ENCODE measurements around the gene UBE2K. TPM values are rescaled to one million over a fixed set of nuclear protein-coding genes. Genes with fewer than 3 reads are reported as not detected.

Gene UBE2K
- total RNA-seq, 1 experiment from 2014 or later = 151 TPM

DNA sequence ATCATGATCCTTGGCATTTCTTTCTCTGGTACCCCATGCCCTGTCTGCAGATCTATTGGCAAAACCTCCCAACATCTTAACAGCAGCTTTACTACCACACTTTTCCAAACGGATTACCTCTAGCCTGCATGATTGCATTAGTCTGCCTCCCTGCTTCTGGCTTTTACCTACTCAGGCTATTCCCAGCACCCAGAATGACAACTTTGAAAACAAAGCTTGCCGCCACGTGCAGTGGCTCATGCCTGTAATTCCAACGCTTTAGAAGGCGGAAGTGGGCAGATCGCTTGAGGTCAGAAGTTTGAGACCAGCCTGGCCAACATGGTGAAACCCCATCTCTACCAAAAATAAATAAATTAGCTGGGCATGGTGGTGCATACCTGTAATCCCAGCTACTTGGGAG, 60.2 kb downstream of the UBE2K start:
- WGBS (ENCODE audit: extremely low coverage, insufficient read length, low lambda C conversion rate) = no CpG with 5 or more reads among the region's 6 CpGs
- no peaks in the 10 kb centered on the region for H3K27me3 ChIP-seq (ENCODE audit: insufficient read depth, low read length)
- no peak overlapping the region for H3K9ac ChIP-seq (ENCODE audit: extremely low read depth, insufficient read length, low read length)
- no peak overlapping the region for H4K8ac ChIP-seq (replicated peaks; ENCODE audit: insufficient read length, low read depth, low read length)
- Mint-ChIP-seq H3K27me3 (ENCODE audit: low read depth) (no peaks in the 10 kb centered on the region), H3K27ac (peak overlapping the region in 1 of 3 experiments; percentile 48; a peak in 2 of 7 replicates), H3K4me1 (peaks cover 4 to 6% of the 10 kb centered on the region in 2 experiments), H3K4me3 (no peak overlapping the region), H3K9me3 (no peaks in the 10 kb centered on the region), H3K36me3 (ENCODE audit: insufficient read depth in 1 of 3, low read depth in 3 of 3) (peaks cover 16 to 63% (median 55%) of the 10 kb centered on the region in 3 experiments; a peak in 6 of 7 replicates)
- no peak overlapping the region for H4K5ac ChIP-seq (ENCODE audit: insufficient read length, low read depth, low read length)
- no peak overlapping the region for H3K4me2 ChIP-seq (ENCODE audit: insufficient read depth, insufficient read length, low read length)
- no peak overlapping the region for H2BK12ac ChIP-seq (ENCODE audit: insufficient read length, low read depth, low read length)
- no peak overlapping the region for H3K27ac ChIP-seq (ENCODE audit: insufficient read length, low read depth, low read length)
- H2BK20ac ChIP-seq (ENCODE audit: low read depth, low read length, poor library complexity, severe bottlenecking) = no peak overlapping the region
- H3K23ac ChIP-seq (ENCODE audit: insufficient read length, low read depth, low read length) = no peak overlapping the region
- TF ChIP-seq, protein P1, sequence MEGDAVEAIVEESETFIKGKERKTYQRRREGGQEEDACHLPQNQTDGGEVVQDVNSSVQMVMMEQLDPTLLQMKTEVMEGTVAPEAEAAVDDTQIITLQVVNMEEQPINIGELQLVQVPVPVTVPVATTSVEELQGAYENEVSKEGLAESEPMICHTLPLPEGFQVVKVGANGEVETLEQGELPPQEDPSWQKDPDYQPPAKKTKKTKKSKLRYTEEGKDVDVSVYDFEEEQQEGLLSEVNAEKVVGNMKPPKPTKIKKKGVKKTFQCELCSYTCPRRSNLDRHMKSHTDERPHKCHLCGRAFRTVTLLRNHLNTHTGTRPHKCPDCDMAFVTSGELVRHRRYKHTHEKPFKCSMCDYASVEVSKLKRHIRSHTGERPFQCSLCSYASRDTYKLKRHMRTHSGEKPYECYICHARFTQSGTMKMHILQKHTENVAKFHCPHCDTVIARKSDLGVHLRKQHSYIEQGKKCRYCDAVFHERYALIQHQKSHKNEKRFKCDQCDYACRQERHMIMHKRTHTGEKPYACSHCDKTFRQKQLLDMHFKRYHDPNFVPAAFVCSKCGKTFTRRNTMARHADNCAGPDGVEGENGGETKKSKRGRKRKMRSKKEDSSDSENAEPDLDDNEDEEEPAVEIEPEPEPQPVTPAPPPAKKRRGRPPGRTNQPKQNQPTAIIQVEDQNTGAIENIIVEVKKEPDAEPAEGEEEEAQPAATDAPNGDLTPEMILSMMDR (conservative IDR thresholded peaks at IDR 0.05) = no peak
- H2BK5ac ChIP-seq (ENCODE audit: insufficient read length, low read length) = no peak overlapping the region
- H2AK5ac ChIP-seq (ENCODE audit: insufficient read length, low read length) = no peak overlapping the region
- no peak overlapping the region for H2BK15ac ChIP-seq (ENCODE audit: low read depth, low read length)
- no peak for DNase-seq
- H3T11ph ChIP-seq (ENCODE audit: low read length) = no peak overlapping the region
- H3K79me2 ChIP-seq (ENCODE audit: insufficient read depth, low read length) = no peaks in the 10 kb centered on the region
- no peaks in the 10 kb centered on the region for H4K20me1 ChIP-seq (ENCODE audit: control insufficient read depth, insufficient read depth, insufficient read length)
- no peak overlapping the region for H3K14ac ChIP-seq (ENCODE audit: insufficient read depth, low read length)
- H3K9me3 ChIP-seq (ENCODE audit: control insufficient read depth, low read depth, low read length) = no peaks in the 10 kb centered on the region
- no peak overlapping the region for H2BK120ac ChIP-seq (ENCODE audit: low read depth, low read length, poor library complexity, severe bottlenecking)
- H4K91ac ChIP-seq (ENCODE audit: insufficient read length, low read depth, low read length) = no peak overlapping the region
- H3K4ac ChIP-seq (ENCODE audit: low read depth, low read length) = no peak overlapping the region
- H3K18ac ChIP-seq (ENCODE audit: insufficient read length, low read depth, low read length) = no peak overlapping the region
- no peaks in the 10 kb centered on the region for H3K79me1 ChIP-seq (ENCODE audit: insufficient read depth, low read depth, low read length, poor library complexity, severe bottlenecking)
- H2AFZ ChIP-seq (ENCODE audit: low read length) = no peak overlapping the region
- H3K4me1 ChIP-seq (ENCODE audit: insufficient read depth, low read length) = no peaks in the 10 kb centered on the region
- H3K23me2 ChIP-seq (ENCODE audit: insufficient read length, low read depth, low read length, poor library complexity, severe bottlenecking) = no peaks in the 10 kb centered on the region
- no peak overlapping the region for H3K56ac ChIP-seq (ENCODE audit: insufficient read length, low read depth, low read length)

Data from H9 (cell line).